Fibroblast of the aortic adventitia (primary cell): ENCODE results near the gene CDH20. TPM values are rescaled to one million over a fixed set of nuclear protein-coding genes. Genes with fewer than 3 reads are reported as not detected.

Source experiments
- DNase-seq: peaks from one replicate; pipeline ENCODE4 v3.0.0-alpha.2; 2010; ENCODE audit warnings: low read depth
- H3K4me3 ChIP-seq: 2 replicates; pipeline ENCODE4 v1.5.1; 2011; ENCODE audit warnings: low read depth, mild to moderate bottlenecking, control low read depth, low read length, moderate library complexity
- CTCF ChIP-seq: IDR thresholded peaks from 2 replicates; pipeline ENCODE4 v1.5.1; 2011; ENCODE audit warnings: mild to moderate bottlenecking, low read length, control low read depth, inconsistent platforms; ENCODE audit not compliant: insufficient read depth
- total RNA-seq: library from RNA; depleted of rRNA; stranded (reverse); fragments of >200 nt; gene quantifications from 2 replicates; pipeline ENCODE4 v1.2.3, GENCODE V29; 2012; ENCODE audit warnings: low replicate concordance

Gene CDH20
- total RNA-seq, 1 donor: 0.09 TPM

GRCh38 chr18:61535401-61535800, 202.2 kb downstream of the CDH20 start:
- no peak overlapping the region for H3K4me3 ChIP-seq
- no peak for DNase-seq
- no peak for TF ChIP-seq CTCF

GRCh38 chr18:61541673-61542072, 208.4 kb downstream of the CDH20 start:
- no peak for TF ChIP-seq CTCF
- no peak for DNase-seq
- H3K4me3 ChIP-seq: no peak overlapping the region

GRCh38 chr18:61542596-61542995, 209.4 kb downstream of the CDH20 start:
- no peak for TF ChIP-seq CTCF
- DNase-seq: no peak
- H3K4me3 ChIP-seq: no peak overlapping the region

- H3K4me3 ChIP-seq: no peak overlapping the region
- no peak for TF ChIP-seq CTCF
- no peak for DNase-seq
Measured at GRCh38 chr18:61543518-61543917, 210.3 kb downstream of the CDH20 start.

- TF ChIP-seq CTCF: no peak
- no peak for DNase-seq
- H3K4me3 ChIP-seq: no peak overlapping the region
Measured at GRCh38 chr18:61544178-61544577, 210.9 kb downstream of the CDH20 start.

- DNase-seq: no peak
- no peak overlapping the region for H3K4me3 ChIP-seq
- no peak for TF ChIP-seq CTCF
Measured at GRCh38 chr18:61545281-61546245, 212.3 kb downstream of the CDH20 start.
